GM12864 (cell line): ENCODE results near the gene CMC2.

Experiments
- DNase-seq: peaks from one replicate; pipeline ENCODE4 v3.0.0-alpha.2; 2011; ENCODE audit warnings: low read depth
- H3K4me3 ChIP-seq: 2 replicates; pipeline ENCODE4 v1.5.1; 2011; ENCODE audit warnings: mild to moderate bottlenecking, low read depth, low read length, control low read depth
- TF ChIP-seq, protein P1 (sequence below): IDR thresholded peaks from 2 replicates; pipeline ENCODE4 v1.5.1; 2011; ENCODE audit warnings: low read depth, mild to moderate bottlenecking, moderate library complexity, low read length, control low read depth, inconsistent platforms; ENCODE audit errors: missing control alignments

Gene CMC2

GRCh38 chr16:81006813-81007695, at the start of gene CMC2, which contains the start of gene CENPN:
TSS of gene CMC2 (minus strand) at chr16:81006885. CDS start at chr16:80997394, 9,491 bp downstream.
TSS of gene CENPN (plus strand) at chr16:81007214. CDS start at chr16:81011940, 4,726 bp downstream.
- TF ChIP-seq, protein P1, sequence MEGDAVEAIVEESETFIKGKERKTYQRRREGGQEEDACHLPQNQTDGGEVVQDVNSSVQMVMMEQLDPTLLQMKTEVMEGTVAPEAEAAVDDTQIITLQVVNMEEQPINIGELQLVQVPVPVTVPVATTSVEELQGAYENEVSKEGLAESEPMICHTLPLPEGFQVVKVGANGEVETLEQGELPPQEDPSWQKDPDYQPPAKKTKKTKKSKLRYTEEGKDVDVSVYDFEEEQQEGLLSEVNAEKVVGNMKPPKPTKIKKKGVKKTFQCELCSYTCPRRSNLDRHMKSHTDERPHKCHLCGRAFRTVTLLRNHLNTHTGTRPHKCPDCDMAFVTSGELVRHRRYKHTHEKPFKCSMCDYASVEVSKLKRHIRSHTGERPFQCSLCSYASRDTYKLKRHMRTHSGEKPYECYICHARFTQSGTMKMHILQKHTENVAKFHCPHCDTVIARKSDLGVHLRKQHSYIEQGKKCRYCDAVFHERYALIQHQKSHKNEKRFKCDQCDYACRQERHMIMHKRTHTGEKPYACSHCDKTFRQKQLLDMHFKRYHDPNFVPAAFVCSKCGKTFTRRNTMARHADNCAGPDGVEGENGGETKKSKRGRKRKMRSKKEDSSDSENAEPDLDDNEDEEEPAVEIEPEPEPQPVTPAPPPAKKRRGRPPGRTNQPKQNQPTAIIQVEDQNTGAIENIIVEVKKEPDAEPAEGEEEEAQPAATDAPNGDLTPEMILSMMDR, result peak; percentile 5
- H3K4me3 ChIP-seq, result peak within 1 kb of the TSS; percentile 88
- peak; percentile 95 for DNase-seq

DNA sequence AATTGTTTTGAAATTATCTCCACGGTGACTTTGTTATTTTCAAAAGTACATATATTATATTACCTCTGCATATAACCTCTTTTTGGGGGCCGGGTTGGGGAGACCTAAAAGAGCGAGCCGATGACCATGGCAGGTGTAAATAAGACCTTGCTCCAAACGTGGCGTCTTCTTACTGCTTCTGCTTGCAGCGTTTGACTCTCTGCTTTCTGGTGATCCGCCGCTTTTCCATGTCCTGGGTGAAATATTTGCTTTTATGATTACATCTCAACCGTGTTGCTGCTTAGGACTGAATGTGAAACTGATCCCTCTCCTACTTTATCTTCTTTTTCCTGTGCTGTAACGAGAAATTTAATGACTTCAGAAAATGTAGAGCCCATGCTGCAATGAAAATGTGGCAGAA, 47.1 kb upstream of the CMC2 start:
- TF ChIP-seq, protein P1, result no peak
- no peak for DNase-seq
- no peak overlapping the region for H3K4me3 ChIP-seq

GRCh38 chr16:81042821-81043220, 36.1 kb upstream of the CMC2 start:
- no peak for DNase-seq
- H3K4me3 ChIP-seq, result no peak overlapping the region
- TF ChIP-seq, protein P1, result no peak

GRCh38 chr16:81041696-81042095, 35.0 kb upstream of the CMC2 start:
- no peak for DNase-seq
- TF ChIP-seq, protein P1, result no peak

GRCh38 chr16:81040842-81041241, 34.2 kb upstream of the CMC2 start:
- TF ChIP-seq, protein P1, result no peak
- no peak for DNase-seq
- H3K4me3 ChIP-seq, result no peak overlapping the region

More at GRCh38 chr16:81041696-81042095, 35.0 kb upstream of the CMC2 start:
- H3K4me3 ChIP-seq, result no peak overlapping the region

DNA sequence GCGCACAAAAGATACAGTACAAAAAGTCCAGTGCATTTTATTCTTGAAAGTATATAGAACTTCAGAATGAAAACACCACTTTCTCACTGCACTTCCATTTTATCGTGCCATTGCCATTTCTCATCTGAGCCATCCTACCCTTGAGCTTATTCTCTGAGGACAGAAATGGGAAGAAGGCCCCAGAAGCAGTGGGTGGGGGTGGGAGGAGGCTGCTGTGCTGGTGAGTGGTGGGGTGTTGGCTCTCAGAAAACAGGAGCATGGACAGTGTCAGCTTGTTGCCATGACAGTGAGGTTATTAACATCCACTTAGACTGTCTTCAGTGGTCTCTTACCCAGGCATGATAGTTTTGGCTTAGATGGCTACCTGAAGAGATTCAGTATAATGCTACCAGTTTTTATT, 33.4 kb upstream of the CMC2 start:
- DNase-seq, result no peak
- TF ChIP-seq, protein P1, result no peak
- no peak overlapping the region for H3K4me3 ChIP-seq
